ENCODE results near the gene SELENOI.
A peak's percentile ranks its signal among the peaks of the same experiment; 100 is the strongest.
"Not testable (repeated sequence)": the region's sequence is repeated elsewhere in the genome, so short reads cannot be mapped to it uniquely, and the experiment has no call there.

SELENOI gene

DNA sequence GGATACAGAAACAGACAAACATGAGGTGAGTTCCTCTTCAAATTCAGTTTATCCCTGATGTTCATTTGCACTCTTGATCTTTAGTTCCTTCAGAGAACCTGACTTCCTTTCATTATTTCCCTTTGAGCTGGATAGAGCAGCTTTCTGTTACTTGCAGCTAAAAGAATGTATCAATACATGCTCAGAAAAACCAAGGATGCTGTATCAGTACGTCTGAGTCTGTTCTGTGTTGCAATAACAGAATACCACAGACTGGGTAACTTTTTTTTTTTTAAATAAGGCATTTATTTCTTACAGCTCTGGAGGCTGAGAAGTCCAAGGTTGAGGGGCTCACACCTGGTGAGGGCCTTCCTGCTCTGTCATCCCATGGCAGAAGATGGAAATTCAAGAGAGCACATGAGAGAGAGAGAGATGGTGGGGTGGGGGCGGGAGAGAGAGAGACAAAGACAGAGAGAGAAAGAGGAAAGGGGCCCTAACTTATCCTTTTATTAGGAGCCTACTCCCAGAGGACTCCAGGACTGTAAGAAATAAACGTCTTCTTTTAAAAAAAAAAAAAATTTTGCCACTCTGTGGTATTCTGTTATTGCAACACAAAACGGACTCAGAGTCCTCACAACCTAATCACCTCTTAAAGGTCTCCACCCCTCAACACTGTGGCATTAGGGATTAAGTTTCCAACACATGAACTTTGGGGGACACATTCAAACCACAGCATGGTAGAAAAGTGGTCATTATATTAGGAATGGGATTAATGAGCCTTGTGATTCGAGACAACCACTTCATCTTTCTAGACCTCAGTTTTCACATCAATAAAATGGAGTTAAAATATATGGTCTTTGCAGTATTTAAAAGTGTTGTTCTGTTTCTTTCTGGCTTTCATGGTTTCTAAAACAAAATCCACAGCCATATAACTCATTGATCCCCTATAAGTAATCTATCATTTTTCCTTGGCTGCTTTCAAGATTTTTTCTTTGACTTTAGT, 18.4 kb upstream of the SELENOI start:
- DNase-seq = no peak

DNA sequence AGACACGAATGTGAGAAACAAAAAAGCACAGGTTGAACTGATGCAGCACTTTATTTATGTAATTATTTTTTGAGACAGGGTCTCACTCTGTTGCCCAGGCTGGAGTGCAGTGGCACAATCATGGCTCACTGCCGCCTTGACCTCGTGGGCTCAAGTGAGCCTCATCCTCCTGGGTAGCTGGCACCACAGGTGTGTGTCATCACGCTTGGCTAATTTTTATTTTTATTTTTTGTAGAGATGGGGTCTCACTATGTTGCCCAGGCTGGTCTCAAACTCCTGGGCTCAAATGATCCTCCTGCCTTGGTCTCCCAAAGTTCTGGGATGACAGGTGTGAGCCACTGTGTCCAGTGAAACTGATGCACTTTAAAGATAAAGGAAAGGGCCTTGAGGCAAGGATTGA, 16.9 kb upstream of the SELENOI start:
- DNase-seq = not testable (repeated sequence)

DNA sequence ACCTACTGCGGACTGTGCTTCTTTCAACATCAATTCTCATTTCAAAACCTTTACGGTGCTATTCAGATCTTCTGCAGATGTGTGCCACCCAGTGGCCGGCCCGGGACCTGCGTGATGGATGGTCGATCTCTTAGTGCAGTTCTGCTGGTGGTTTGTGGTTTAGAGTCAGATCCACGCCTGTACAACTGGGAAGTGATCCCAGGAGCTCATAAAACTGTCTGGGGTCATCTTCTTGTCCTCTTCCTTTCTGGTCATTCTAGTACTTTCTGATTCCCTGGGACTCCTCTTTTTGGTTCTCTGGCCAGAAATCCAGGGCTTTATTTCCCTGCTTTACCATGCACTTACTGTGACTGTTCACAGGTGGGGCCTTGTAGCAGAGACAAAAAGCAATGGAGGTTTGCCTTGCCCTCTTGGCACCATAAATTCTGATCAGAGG, 15.8 kb upstream of the SELENOI start:
- DNase-seq = peak; percentile 83

GRCh38 chr2:26330604-26331003, 15.3 kb upstream of the SELENOI start:
- no peak for DNase-seq

GRCh38 chr2:26331321-26331720, 14.6 kb upstream of the SELENOI start:
- DNase-seq = not testable (repeated sequence)

GRCh38 chr2:26333293-26333692, 12.7 kb upstream of the SELENOI start:
- DNase-seq = no peak

DNA sequence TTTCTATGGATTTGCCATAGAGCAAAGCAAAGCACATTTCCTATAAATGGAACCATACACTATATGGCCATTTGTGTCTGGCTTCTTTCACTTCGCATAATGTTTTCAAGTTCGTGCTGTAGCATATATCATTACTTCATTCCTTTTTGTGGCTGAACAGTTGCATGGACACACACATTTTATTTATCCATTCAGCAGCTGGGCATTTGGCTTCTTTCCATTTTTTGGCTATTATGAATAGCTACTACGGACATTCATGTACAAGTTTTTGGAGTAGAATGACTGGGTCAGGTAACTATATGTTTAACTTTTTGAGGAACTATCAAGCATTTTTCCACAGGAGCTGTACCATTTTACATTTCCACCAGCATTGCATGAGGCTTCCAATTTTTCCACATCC, 10.7 kb upstream of the SELENOI start:
- no peak for DNase-seq

GRCh38 chr2:26336719-26337118, 9.2 kb upstream of the SELENOI start:
- no peak for DNase-seq

DNA sequence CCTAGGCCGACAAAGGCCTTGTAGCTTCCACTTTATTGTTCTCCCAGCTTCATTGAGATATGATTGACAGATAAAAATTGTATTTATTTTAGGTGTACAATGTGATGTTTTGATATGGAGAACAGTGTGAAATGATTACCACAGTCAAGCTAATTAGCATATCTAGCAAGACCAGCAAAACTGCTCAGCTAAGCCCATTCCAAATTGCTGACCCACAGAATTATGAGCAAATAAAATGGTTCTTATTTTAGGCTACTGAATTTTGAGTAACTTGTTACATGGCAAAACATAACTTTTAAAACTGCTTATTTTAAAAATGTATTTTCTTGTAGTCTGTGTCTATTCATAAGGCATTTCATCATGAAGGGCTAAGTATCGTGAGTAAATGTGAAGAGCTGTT, 8.6 kb upstream of the SELENOI start:
- no peak for DNase-seq

DNA sequence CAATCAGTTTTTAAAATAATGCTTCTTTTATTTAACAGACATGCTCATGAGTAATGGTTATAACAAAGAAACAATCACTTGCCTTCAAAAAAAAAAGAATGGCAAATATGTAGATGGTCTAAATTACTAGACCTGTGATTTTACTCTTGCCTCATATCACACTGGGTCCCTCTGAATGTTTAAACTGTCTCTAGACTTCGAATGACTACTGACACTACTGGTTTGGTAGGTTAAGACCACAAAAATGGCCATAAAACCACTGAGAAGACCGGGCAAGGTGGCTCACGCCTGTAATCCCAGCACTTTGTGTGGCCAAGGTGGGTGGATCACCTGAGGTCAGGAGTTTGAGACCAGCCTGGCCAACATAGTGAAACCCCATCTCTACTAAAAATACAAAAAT, 5.1 kb upstream of the SELENOI start:
- no peak for DNase-seq

GRCh38 chr2:26344581-26345282, 1.2 kb upstream of the SELENOI start:
- no peak for DNase-seq

DNA sequence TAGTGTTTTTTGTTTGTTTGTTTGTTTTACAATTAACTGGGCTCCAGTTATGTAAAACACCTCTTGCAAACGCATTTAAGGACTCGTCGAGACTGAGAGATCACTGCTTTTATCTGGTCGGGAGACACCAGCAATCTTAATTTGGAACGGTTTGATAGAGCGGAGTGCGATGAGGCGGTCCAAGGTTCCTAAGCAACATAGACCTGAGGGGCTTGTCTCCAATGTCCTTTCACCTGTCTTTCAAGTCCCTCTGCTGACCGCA, 729 bp upstream of the SELENOI start:
- DNase-seq = no peak

DNA sequence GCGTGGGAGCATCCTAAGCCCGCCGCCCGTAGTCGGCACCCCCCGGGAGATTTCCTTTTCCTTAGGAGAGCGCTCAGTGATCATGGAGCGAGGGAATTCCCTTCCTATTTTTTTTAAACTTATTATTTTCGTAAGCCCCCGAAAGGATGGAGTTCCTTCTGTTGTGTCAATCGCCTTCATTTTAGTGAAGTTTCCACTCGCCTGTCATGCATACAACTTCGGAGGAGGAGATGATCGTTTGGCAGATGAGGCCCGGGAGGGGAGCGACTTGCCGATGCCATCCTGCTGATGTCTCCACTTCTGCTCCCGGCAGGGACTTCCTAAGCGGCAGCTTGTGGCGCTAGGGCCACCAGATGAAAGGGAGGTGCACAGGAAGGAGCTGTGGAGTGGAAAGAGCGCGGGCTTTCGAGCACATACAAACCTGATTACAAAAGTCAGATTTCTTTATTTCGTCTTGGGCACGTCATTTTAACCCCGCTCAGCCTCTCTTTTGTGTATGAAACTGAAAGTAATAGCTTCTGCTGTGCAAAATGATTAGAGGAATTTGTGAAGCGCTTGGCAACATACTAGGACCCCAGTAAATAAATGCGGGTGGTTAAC, 611 bp downstream of the SELENOI start, which contains the start of gene ADGRF3:
Gene ADGRF3, minus strand, starts transcription at position 336 of the 600 bp plus-strand sequence. CDS start 555 bp downstream, outside the sequence.
- DNase-seq = peak; percentile 47

DNA sequence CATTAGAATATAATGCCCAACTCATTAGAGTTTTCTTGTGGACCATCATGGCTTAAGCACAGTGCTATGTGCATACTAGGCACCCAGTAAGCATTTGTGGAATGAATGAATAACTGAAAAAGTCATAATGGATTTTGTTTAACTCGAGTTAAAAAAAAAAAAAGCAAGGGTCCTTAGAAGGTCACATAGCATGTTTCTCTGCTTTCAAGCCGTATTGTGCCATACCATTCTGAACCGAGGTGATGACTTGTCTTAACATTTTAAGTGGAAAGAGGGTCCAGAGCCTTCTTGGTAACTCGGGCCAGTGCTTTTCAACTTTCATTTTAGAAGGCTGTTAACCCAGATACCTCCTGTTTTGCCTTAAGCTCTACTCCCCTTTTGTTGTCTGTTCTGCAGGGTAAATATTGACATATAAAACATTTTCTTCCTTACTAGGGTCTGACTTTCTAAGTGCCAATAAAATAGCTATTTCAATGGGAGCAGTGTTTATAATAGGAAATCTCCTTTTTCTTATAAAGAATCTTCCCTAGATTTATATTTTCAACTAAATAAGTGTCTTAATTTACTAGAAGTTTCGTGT, 1.4 kb downstream of the SELENOI start:
- DNase-seq = no peak

DNA sequence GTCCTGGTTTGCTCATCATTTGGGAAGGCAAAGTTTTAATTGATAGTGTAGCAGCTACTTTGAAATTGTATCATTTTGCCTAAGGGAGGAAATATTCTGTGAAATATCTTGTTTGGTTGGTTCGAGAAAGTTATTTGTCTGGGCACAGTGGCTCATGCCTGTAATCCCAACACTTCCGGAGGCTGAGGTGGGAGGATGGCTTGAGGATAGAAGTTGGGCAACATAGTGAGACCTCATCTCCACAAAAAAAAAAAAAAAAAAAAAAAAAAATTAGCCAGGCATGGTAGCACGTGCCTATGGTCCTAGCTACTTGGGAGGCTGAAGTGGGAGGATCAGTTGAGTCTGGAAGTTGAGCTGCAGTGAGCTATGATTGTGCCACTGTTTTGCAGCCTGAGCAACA, 3.7 kb downstream of the SELENOI start:
- DNase-seq = no peak

- DNase-seq = no peak
These were observed 5.6 kb downstream of the SELENOI start for GRCh38 chr2:26351375-26352090.

- no peak for DNase-seq
These were observed 6.9 kb downstream of the SELENOI start for GRCh38 chr2:26352892-26353291.

GRCh38 chr2:26354469-26354868, 8.5 kb downstream of the SELENOI start:
- not testable (repeated sequence) for DNase-seq

GRCh38 chr2:26355038-26355995, 9.4 kb downstream of the SELENOI start:
- no peak for DNase-seq

DNA sequence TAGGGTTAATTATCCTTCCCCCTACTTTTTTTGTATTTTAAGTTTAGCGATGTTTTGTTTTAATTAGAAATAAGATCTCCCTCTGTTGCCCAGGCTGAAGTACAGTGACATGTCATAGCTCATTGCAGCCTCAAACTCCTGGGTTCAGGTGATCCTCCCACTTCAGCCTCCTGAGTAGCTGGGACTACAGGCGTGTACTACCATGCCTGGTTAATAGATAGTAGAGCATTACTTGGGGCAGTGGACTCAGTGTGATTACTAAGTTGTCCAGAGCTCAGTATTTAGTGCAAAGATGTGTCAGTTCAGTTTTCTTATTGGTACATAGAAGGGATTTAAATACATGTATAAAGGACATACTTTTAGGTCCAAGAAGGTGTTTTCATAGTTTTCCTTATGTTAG, 10.2 kb downstream of the SELENOI start:
- DNase-seq = no peak

DNA sequence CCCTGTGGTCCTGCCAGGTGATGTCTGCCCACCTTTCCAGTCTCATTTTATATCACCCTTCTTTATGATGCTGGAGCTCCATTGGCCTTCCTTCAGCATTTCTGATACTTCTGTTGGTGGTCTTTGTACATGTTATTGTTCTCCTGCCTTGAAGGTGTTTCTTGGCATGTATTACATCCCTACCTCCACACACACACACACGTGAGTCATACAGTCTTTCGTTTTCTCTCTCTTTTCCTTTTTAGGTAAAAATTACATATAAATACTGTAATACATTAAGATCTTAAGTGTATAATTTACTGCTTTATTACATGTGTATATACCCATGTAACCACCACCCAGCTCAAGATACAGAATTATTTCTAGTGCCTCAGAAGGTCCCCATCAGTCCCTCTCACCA, 10.8 kb downstream of the SELENOI start:
- DNase-seq = no peak
